ENCODE results near the gene PPCDC. TPM values are rescaled to one million over a fixed set of nuclear protein-coding genes. Genes with fewer than 3 reads are reported as not detected.

The PPCDC gene
- total RNA-seq = 9.0 and 11.5 TPM in 2 replicates

GRCh38 chr15:75023181-75023871 is at the start of gene PPCDC:
PPCDC (plus strand) TSS chr15:75023590; CDS start chr15:75028319, 4,729 bp downstream.

GRCh38 chr15:74995182-74995778 is 28.1 kb upstream of the PPCDC start, which contains the start of gene SCAMP5:
SCAMP5 (plus strand) TSS chr15:74995563; CDS start chr15:75011840, 16,277 bp downstream.

Other genes starting within 250 kb of the PPCDC start
- gene CSK, start 241.5 kb upstream of the PPCDC start, total RNA-seq = 12.1 and 30.5 TPM in 2 replicates
- gene LMAN1L, start 210.8 kb upstream of the PPCDC start, total RNA-seq = not detected in 2 replicates
- gene CPLX3, start 197.0 kb upstream of the PPCDC start, total RNA-seq = not detected in 2 replicates
- 13.5 and 16.3 TPM in 2 replicates for gene ULK3, start 180.4 kb upstream of the PPCDC start, total RNA-seq
- 20.9 and 39.1 TPM in 2 replicates for gene SCAMP2, start 150.2 kb upstream of the PPCDC start, total RNA-seq
- 63.1 and 73.9 TPM in 2 replicates for gene MPI, start 133.5 kb upstream of the PPCDC start, total RNA-seq
- gene FAM219B, start 116.7 kb upstream of the PPCDC start, total RNA-seq = 26.3 and 72.2 TPM in 2 replicates
- gene COX5A, start 85.5 kb upstream of the PPCDC start, total RNA-seq = 24.8 and 61.7 TPM in 2 replicates
- gene RPP25, start 66.8 kb upstream of the PPCDC start, total RNA-seq = 13.4 and 14.1 TPM in 2 replicates
- 2.3 and 4.0 TPM in 2 replicates for gene SCAMP5, start 28.0 kb upstream of the PPCDC start, total RNA-seq
- gene C15orf39, start 178.3 kb downstream of the PPCDC start, total RNA-seq = 2.3 and 2.5 TPM in 2 replicates
- 0.28 TPM in 1 of 2 replicates, not detected in the other for gene GOLGA6C, start 234.7 kb downstream of the PPCDC start, total RNA-seq

Measured in regular cardiac myocyte (primary cell).